GM12872 (cell line): ENCODE measurements around the gene ZBTB45.

ENCODE experiments used
- CTCF ChIP-seq: IDR thresholded peaks from 3 replicates; pipeline ENCODE4 v1.5.1; 2011; ENCODE audit warnings: low read depth, mild to moderate bottlenecking, low read length, moderate library complexity; ENCODE audit not compliant: insufficient read depth

ZBTB45 gene

GRCh38 chr19:58513694-58514563 lies 5.7 kb downstream of the ZBTB45 start:
- TF ChIP-seq CTCF, result peak; percentile 80

- no peak for TF ChIP-seq CTCF
Observed at GRCh38 chr19:58513213-58513693, 6.4 kb downstream of the ZBTB45 start.

- no peak for TF ChIP-seq CTCF
Observed at GRCh38 chr19:58511353-58512208, 8.0 kb downstream of the ZBTB45 start, which contains the start of gene SLC27A5. Gene SLC27A5, minus strand, starts transcription at chr19:58511992. Its CDS starts 37 bp downstream, at chr19:58511955.

- TF ChIP-seq CTCF, result no peak
Observed at GRCh38 chr19:58510084-58510862, 9.3 kb downstream of the ZBTB45 start.

- no peak for TF ChIP-seq CTCF
Observed at GRCh38 chr19:58509731-58510083, 9.9 kb downstream of the ZBTB45 start.

- no peak for TF ChIP-seq CTCF
Observed at GRCh38 chr19:58500242-58500641, 19.4 kb downstream of the ZBTB45 start.
